Measurements from ENCODE around the gene LMX1B.

Gene LMX1B

DNA sequence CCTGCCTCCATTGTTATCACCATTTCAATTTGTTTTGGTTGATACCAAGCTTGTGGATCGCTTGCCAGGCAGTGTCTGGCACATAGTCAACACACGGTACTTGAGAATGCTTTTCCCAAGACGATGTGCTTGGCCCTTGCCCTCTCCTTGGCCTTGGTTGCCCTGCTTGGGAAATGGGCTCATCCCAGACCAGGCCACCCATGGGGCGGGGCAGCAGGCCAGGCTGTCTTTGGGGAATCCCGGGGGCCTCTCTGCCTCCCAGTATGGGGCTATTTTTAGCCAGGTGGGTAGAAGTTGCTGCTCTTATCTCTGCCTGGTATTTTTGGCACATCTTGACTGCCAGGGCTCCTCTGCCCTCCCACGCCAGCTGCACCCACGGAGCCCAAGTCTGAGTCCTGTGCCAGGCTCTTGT, 49.9 kb downstream of the LMX1B start:
- DNase-seq = no peak

DNA sequence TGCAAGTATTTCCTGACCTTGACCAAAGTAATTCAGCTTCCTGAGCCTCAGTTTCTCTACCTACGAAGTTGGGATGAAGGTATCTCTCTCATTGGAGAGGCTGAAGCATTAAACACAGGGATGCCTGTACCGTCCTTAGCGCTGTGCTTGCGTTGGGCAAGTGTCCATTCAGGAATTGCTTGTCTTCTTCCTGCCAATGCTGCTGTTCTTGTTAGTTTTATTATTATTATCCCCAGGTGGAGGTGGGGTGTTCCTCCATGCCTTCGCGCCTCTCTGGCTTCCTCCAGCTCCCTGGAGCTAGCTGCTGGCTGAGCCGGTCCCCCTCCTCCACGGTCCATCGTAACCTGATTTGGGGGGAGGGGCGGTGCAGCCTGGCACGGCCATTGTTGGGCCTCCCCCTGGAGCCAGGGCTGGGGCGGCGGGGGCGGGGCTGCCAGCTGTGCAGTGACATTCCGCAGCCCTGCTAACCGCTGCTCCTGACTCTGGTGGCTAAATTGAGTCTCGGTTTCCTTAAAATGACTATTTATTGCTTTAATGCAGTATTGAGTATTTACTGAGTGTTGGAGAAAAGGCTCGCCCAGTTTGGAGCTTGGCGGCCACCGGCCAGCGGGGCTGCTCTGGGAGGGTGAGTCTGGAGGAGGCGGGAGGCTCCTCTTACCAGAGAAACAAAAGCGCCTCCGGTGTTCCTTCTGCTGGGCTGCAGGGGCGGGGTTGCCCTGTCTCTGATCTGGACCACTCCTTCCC, 51.3 kb downstream of the LMX1B start:
- DNase-seq = no peak

DNA sequence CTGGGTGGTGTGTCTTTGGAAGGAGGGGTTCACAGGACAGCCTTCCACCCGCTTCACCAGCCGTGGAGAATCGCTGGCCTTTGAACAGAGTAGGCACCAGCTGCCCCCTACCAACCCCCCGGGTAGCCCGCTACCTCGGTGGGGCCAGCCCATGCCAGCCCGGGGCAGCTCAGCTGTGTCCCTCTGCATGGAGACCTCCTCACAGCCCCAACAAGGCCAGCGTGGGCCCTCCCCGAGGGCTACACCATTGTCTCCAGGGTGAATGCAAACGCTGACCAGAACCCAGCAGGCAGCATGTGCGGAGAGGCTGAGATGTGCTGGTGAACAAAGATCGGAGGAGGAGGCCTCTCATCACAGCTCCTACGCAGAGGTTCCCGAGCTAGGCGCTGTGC, 51.9 kb downstream of the LMX1B start:
- no peak for DNase-seq

DNA sequence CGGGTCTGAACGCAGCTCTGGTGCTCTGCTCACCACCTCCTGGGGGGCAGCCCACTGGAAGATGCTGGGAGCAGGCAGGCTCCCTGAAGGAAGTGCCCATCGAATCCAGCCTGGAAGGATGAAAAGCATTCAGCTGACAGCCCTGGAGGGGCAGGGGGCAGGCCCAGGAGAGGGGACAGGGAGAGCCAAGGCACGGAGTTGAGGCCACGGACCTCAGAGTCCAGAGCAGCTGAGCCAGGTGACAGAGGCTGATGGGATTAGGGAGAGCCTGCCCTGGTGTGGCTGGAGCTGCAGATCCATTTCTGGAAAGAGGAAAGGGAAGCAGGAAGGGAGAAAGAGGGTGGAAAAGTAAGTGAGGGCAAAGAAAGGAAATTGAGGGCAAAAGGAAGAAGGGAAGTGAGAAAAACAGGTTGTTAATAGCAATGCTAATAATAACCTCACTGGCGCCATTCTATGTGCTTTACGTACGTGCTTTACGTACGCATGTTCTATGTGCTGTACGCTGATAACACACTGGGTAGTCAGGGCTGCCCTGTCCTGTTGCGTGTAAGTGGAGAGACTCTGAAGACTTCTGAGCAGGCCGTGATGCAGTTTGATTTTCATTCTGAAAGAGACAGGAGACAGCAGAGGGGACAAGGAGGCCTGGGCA, 52.6 kb downstream of the LMX1B start:
- no peak for DNase-seq

DNA sequence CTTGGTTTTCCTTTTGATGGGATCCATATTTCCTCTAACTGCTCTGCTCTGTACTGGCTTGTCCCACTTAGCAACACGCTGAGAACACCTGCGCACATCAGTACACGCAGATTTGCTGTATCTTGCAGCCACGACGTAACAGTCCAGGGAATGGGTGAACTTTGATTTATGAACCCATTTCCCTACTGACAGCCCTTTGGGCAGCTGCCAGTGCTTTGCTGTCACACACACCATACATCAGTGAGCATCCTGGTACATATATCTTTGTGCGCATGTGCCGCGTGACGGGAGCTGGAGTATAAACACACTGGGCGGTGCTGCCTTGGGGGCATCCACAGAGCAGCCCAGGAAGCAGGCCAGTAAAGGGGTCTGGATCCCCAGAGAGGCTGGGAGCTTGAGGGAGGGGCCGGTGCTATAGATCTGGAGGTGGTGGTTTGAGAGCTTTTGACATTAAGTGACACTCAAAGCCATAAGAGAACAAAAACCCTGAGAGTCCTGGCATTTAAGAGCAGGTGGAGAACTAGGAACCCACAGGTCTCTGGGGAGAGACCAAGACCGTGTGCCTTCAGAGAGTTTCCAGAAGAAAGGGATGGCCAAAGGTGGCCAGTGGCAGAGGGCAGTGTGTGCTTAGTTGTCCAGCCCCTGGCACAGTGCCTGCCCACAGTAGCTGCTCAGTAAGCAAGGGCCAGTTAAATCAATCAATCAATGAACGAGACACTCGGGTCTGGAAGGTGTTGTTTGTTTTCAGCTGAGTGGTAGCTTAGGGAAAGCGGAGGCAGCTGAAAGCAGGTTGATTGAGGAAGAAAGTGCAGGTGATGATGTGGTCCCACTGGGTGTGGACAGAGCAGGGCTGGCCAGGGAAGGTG, 53.7 kb downstream of the LMX1B start:
- no peak for DNase-seq

DNA sequence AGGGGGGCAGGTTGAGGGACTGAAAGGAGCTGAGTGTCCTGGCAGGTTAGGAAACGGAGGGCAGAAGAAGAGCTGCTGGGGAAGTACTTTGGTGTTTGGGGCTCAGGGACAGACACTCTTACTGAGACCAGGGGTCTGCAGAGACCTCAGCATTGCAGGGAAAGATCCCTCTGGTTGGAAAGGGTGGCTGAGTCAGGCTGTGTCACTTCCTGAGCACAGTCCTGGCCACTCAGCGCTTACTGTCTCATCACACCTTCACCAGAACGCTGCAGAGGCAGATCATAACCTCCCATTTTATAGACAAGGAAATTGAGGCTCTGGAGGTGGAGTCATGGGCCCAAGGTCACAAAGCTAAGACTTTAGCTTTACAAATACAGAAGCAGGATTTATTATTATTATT, 54.3 kb downstream of the LMX1B start:
- DNase-seq = no peak

- no peak for DNase-seq
Measured at GRCh38 chr9:126669108-126669507, 55.4 kb downstream of the LMX1B start.

DNA sequence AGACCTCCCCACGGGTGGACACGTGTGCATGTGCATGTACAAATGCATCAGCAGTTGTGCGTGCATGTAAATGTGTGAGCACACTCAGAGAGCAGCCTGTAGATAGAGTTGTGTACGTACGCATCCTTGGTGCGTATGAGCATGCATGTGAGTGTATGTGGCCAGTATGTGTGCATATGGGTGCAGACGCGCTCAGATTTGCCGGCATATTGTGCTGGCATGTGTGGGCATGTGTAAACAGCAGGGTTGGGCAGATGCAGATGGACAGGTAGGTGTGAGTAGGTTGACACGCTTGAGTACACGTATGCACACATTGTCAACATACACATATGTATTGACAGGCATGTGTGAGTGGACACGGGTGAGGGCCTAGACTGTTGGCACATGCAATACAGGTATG, 56.5 kb downstream of the LMX1B start:
- DNase-seq = no peak

- DNase-seq = no peak
Measured at GRCh38 chr9:126671381-126671831, 57.7 kb downstream of the LMX1B start.

- no peak for DNase-seq
Measured at GRCh38 chr9:126671983-126672382, 58.3 kb downstream of the LMX1B start.

- DNase-seq = no peak
Measured at GRCh38 chr9:126672634-126673284, 59.0 kb downstream of the LMX1B start.

GRCh38 chr9:126673689-126674364, 60.1 kb downstream of the LMX1B start:
- no peak for DNase-seq

DNA sequence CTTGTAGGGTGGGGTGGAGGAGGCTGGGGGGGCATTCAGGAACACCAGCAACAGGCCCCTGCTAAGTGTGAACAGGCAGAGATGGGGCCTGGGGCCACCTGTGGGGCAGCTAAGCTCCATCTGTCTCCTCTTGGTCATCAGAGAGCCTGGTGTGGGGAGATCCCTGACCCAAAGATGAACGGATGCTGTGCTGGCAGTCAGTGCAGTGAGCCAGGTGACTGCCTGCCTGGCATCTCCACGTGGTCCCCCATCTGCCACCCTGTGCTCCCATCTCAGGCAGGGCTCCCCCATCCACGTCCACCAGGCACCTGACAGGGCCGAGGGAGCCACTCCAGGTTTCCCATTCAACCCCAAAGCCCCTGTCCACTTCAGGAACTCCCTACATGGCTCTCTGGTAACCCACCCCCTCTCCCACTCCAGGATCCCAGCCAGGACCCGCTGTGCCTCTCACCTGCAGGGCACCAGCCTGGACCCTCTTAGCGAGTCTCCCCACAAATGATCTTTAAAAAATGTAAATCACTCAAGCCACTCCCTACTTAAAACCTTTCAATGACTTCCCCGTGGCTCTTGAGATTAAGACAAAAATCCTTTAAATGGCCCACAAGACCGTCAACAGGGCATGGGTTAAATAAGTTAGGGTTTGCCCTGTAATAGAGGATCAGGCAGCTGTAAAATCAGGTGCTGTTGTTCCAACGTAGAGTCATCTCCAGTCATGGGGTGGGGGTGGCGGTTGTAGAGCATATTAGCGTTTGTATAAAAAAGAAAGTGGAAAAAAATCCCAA, 60.8 kb downstream of the LMX1B start:
- DNase-seq = no peak

DNA sequence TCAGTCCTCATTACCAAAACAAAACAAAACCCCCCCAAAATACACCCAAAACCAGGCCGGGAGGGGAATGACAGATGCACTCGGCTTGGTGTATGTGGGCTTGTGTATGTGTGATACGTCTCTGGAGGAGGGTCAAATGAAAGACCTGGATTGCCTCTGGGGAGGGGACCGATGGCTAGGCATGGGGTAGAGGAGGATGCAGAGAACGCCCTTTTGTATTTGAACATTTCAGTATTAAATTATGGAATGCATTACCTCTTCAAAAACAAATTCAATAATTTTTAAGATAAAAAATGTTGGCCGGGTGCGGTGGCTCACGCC, 61.4 kb downstream of the LMX1B start:
- DNase-seq = no peak

- no peak for DNase-seq
Measured at GRCh38 chr9:126676102-126676684, 62.5 kb downstream of the LMX1B start.

DNA sequence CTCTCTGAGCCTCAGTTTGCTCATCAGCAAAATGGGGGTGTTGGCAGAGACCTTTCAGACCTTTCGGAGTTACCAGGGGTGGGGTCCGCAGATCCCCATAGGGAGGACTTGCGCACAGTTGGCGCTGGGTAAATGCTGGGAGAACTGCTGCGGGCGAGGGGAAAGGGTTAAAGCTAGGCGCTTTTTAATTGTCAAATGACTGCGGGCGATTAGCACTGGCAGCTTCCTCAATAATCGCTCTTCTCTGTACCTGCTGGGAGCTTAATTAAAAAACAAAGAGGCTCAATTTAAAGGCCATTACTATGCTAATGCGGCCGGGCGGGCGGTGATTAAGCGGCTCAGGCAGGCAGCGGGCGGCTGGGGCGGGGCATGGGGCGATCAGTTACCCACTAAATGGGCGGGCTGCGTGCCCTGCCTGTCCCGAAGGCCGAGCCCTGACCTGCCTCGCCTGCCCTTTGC, 63.0 kb downstream of the LMX1B start:
- no peak for DNase-seq

DNA sequence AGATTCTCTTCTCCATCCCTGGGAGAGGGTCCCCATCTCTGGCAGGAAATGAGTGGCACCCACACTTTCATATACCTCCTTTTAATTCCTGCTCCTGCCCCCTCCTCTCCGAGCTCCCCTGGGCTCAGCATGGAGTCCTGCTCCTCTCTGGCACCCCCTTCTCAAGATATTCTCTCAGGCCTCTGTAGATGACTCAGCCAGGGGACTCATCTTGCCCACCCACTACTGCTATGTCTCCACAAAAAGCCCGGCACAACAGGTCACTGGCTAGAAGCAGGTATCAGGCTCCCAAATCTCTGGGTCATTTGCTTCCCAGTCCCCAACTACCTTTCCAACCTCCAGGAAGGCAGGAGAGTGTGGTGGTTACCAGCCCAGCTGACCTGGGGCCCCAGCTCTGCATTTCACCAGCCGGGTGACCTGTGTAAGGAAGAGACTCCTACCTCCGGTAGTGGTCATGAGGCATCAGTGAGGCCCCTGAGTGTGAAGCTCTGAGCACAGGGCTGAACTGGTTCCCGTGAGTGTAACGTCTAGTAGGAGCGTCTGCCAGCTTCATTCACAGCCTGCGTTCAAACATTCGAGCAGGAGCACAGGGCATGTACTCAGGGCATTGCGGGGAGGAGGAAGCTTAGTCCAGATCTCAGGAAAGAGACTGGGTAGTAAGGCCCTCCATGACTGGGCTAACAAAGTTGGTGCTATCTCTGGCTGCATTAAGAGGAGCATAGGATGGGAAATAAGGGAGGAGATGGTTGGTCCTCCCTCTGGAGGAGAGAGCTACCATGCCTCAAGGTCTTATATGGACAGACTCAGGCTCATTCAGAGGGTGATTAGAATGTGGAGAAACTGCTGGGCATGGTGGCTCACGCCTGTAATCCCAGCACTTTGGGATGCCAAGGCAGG, 63.7 kb downstream of the LMX1B start:
- DNase-seq = no peak

GRCh38 chr9:126678989-126679388, 65.3 kb downstream of the LMX1B start:
- no peak for DNase-seq

GRCh38 chr9:126681336-126681735, 67.6 kb downstream of the LMX1B start:
- no peak for DNase-seq

DNA sequence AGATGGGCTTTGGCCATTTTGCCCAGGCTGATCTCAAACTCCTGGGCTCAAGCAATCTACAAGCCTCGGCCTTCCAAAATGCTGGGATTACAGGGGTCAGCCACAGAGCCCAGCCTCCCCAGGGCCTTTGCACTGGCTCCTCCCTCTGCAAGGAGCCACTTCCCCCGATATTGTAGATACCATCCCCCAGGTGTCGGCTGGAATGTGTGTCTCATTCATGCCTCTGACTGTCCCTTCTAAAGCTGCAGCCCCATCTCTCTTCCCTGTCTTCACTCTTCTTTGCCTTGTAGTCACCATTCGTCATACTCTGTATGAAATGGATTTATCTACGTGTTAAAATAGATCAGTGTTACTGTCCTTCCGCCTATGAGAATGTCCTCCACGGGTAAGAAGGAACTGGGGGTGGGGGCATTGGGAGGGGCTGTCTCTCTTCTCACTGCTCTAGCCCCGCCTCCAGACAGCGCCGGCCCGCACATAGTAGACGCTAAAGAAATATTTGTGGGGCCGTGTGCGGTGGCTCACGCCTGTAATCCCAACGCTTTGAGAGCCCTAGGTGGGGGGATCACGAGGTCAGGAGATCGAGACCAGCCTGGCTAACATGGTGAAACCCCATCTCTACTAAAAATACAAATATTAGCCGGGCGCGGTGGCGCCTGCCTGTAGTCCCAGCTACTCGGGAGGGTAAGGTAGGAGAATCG, 68.5 kb downstream of the LMX1B start:
- no peak for DNase-seq
